Measurements from ENCODE around the gene TMEM175.

GRCh38 chr4:965766-966134 is 33.5 kb downstream of the TMEM175 start:
- TF ChIP-seq CTCF (optimal IDR thresholded peaks at IDR 0.05 in 1 of 3, IDR thresholded peaks at IDR 0.05 in 1 of 3, conservative IDR thresholded peaks at IDR 0.05 in 1 of 3; ENCODE audit: extremely low read depth in 1 of 3, insufficient read depth in 2 of 3, low read length in 3 of 3), result no peak
- no peak for TF ChIP-seq EZH2 (IDR thresholded peaks at IDR 0.05; ENCODE audit: low read length)
